HepG2 (cell line): Measurements from ENCODE around the gene ATG13. TPM values are rescaled to one million over a fixed set of nuclear protein-coding genes. Genes with fewer than 3 reads are reported as not detected.

Experiments used
- GMEB1 ChIP-seq: sonication (generic); formaldehyde crosslinking; IDR thresholded peaks from 2 replicates; pipeline ENCODE4 v1.5.1; 2020; ENCODE audit warnings: missing genetic modification reagents, mild to moderate bottlenecking, borderline replicate concordance
- KDM1A ChIP-seq: IDR thresholded peaks from 2 replicates; pipeline ENCODE4 v1.6.1; 2016; ENCODE audit warnings: missing compliant biosample characterization
- POLR2A ChIP-seq, 2 experiments: IDR thresholded peaks; 2 replicates each; pipeline ENCODE4 v1.6.1; 2011; ENCODE audit warnings: low read depth in 2 of 2, low read length in 2 of 2, mild to moderate bottlenecking in 1 of 2, moderate library complexity in 1 of 2; ENCODE audit not compliant: insufficient read depth in 1 of 2
- SALL2 ChIP-seq: sonication (generic); formaldehyde crosslinking; IDR thresholded peaks from 2 replicates; pipeline ENCODE4 v1.8.1; 2023; ENCODE audit warnings: mild to moderate bottlenecking, missing genetic modification reagents, inconsistent platforms
- STAT5B ChIP-seq: sonication (generic); formaldehyde crosslinking; IDR thresholded peaks from 2 replicates; pipeline ENCODE4 v1.4.0; 2020; ENCODE audit warnings: missing genetic modification reagents
- TBX2 ChIP-seq: sonication (generic); formaldehyde crosslinking; IDR thresholded peaks from 2 replicates; pipeline ENCODE4 v1.5.0; 2020; ENCODE audit warnings: missing genetic modification reagents, mild to moderate bottlenecking, borderline replicate concordance
- TEAD3 ChIP-seq: optimal IDR thresholded peaks from 2 replicates; pipeline ENCODE3; 2016; ENCODE audit warnings: borderline replicate concordance
- ZFP37 ChIP-seq: sonication (generic); formaldehyde crosslinking; IDR thresholded peaks from 2 replicates; pipeline ENCODE4 v1.4.0; 2020; ENCODE audit warnings: missing genetic modification reagents, borderline replicate concordance
- ZHX2 ChIP-seq, 2 experiments: sonication (generic) in 1 of 2; formaldehyde crosslinking in 1 of 2; IDR thresholded peaks; 2 replicates each; pipeline versions ENCODE4 v1.6.1 to v1.9.0; 2014 to 2022; ENCODE audit warnings: antibody characterized with exemption in 1 of 2, borderline replicate concordance in 1 of 2, inconsistent platforms in 1 of 2, low read depth in 1 of 2, missing genetic modification reagents in 1 of 2
- ZNF570 ChIP-seq: sonication (generic); formaldehyde crosslinking; IDR thresholded peaks from 2 replicates; pipeline ENCODE4 v1.4.0; 2020; ENCODE audit warnings: mild to moderate bottlenecking, missing genetic modification reagents, borderline replicate concordance
- ZNF629 ChIP-seq: sonication (generic); formaldehyde crosslinking; conservative IDR thresholded peaks from 2 replicates; pipeline ENCODE4 v1.5.0; 2020; ENCODE audit warnings: missing genetic modification reagents
- ZNF691 ChIP-seq: sonication (generic); formaldehyde crosslinking; IDR thresholded peaks from 2 replicates; pipeline ENCODE4 v1.4.0; 2020; ENCODE audit warnings: missing genetic modification reagents, low read depth, mild to moderate bottlenecking, borderline replicate concordance
- ZSCAN9 ChIP-seq: IDR thresholded peaks from 2 replicates; pipeline ENCODE4 v1.6.1; 2016; ENCODE audit warnings: borderline replicate concordance
- polyA plus RNA-seq, 8 experiments: library from polyadenylated mRNA; depleted of rRNA in 3 of 8; stranded (reverse) in 7 of 8; unstranded in 1 of 8; fragments of >200 nt; fragmentation: Illumina TruSeq in 4 of 8; extraction: Trizol in 4 of 8; gene quantifications; 2 replicates each; pipeline versions ENCODE4 v1.2.1 to v1.2.3, GENCODE V29; 2011 to 2016; ENCODE audit warnings: low read depth in 4 of 8, missing spikeins in 1 of 8, mixed read lengths in 1 of 8; ENCODE audit not compliant: insufficient read depth in 1 of 8
- total RNA-seq, 5 experiments: library from RNA; depleted of rRNA; stranded (reverse); fragments of >200 nt; fragmentation: Illumina TruSeq; extraction: Trizol; gene quantifications; 2 replicates each; pipeline ENCODE4 v1.2.3, GENCODE V29; 2016; ENCODE audit warnings: low read depth in 1 of 5
- TF ChIP-seq, protein P1 (sequence below): IDR thresholded peaks from 2 replicates; pipeline ENCODE4 v1.6.1; 2016; ENCODE audit warnings: missing biosample characterization, missing genetic modification reagents, low read depth
- TF ChIP-seq, protein P2 (sequence below): sonication (generic); formaldehyde crosslinking; IDR thresholded peaks from 2 replicates; pipeline ENCODE4 v1.4.0; 2020; ENCODE audit warnings: mild to moderate bottlenecking, missing genetic modification reagents
- TF ChIP-seq, protein P3 (sequence below): sonication (generic); formaldehyde crosslinking; IDR thresholded peaks from 2 replicates; pipeline ENCODE4 v1.5.1; 2020; ENCODE audit warnings: missing genetic modification reagents, mild to moderate bottlenecking, borderline replicate concordance

The ATG13 gene
- total and polyA plus RNA-seq, 2 of the 13 experiments (the other 11 are each of a cell fraction or from before 2014, with no cell fraction given): 55.0 to 77.3 TPM

GRCh38 chr11:46597155-46597554 is 20.2 kb upstream of the ATG13 start (continued):
- TF ChIP-seq ZNF691 (CRISPR knock-in tag) (no peak), ZHX2 (IDR thresholded peaks at IDR 0.05; ENCODE audit: low read depth) (no peak), ZHX2 (CRISPR knock-in tag; IDR thresholded peaks at IDR 0.05; ENCODE audit: borderline replicate concordance) (no peak), ZFP37 (CRISPR knock-in tag) (no peak), STAT5B (no peak), KDM1A (peak; percentile 44; the same call in 1 of the 2 replicates), GMEB1 (CRISPR knock-in tag) (no peak), SALL2 (CRISPR knock-in tag) (no peak), ZSCAN9 (no peak), ZNF570 (CRISPR knock-in tag) (no peak), TEAD3 (CRISPR knock-in tag) (peak; percentile 52), POLR2A (IDR thresholded peaks at IDR 0.05; ENCODE audit: insufficient read depth in 1 of 2, low read depth in 2 of 2, low read length in 2 of 2) (no peak), TBX2 (CRISPR knock-in tag) (peak; percentile 85), ZNF629 (CRISPR knock-in tag) (0 out of 2 replicates have a peak, but pooled peaks have one; percentile 18)
- TF ChIP-seq, protein P1, sequence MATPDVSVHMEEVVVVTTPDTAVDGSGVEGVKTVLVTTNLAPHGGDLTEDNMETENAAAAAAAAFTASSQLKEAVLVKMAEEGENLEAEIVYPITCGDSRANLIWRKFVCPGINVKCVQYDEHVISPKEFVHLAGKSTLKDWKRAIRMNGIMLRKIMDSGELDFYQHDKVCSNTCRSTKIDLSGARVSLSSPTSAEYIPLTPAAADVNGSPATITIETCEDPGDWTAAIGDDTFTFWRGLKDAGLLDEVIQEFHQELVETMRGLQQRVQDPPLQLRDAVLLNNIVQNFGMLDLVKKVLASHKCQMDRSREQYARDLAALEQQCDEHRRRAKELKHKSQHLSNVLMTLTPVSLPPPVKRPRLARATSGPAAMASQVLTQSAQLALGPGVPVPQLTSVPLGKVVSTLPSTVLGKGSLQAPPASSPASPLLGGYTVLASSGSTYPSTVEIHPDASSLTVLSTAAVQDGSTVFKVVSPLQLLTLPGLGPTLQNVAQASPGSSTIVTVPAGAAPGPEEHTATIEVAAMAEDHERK: no peak
- TF ChIP-seq, protein P2, sequence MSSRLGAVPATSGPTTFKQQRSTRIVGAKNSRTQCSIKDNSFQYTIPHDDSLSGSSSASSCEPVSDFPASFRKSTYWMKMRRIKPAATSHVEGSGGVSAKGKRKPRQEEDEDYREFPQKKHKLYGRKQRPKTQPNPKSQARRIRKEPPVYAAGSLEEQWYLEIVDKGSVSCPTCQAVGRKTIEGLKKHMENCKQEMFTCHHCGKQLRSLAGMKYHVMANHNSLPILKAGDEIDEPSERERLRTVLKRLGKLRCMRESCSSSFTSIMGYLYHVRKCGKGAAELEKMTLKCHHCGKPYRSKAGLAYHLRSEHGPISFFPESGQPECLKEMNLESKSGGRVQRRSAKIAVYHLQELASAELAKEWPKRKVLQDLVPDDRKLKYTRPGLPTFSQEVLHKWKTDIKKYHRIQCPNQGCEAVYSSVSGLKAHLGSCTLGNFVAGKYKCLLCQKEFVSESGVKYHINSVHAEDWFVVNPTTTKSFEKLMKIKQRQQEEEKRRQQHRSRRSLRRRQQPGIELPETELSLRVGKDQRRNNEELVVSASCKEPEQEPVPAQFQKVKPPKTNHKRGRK (CRISPR knock-in tag): no peak
- TF ChIP-seq, protein P3, sequence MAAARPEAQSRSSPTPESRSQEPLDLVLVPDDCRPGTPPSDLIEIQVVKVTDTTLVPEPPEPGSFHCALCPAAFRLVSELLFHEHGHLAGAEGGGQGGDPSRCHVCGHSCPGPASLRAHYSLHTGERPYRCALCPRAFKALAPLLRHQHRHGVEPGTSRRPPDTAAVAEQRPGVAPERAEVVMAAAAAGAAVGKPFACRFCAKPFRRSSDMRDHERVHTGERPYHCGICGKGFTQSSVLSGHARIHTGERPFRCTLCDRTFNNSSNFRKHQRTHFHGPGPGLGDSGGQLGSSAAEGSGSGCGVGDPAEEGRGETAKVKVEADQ (CRISPR knock-in tag): no peak
